ENCODE results near the gene PPP1R13L. TPM values are rescaled to one million over a fixed set of nuclear protein-coding genes. Genes with fewer than 3 reads are reported as not detected.

The PPP1R13L gene
- total RNA-seq, 1 experiment from 2014 or later, result 27.5 TPM

- no peaks in the 10 kb centered on the region for H3K9me3 Mint-ChIP-seq
- H3K4me1 Mint-ChIP-seq, result peaks cover 23% of the 10 kb centered on the region
- peaks cover 15% of the 10 kb centered on the region for H3K36me3 Mint-ChIP-seq
- H3K27me3 Mint-ChIP-seq (ENCODE audit: low read depth), result peaks cover 7% of the 10 kb centered on the region; the same call in 1 of the 2 replicates
- CTCF ChIA-PET, result interaction anchor here (0.7 to 5.9 kb wide), 19 partner anchors 9 to 236 kb away, joined by 3 to 67 read pairs (median 5); partner anchors contain the start of genes ERCC1 and FOSB
- peak overlapping the region; percentile 96 for H3K4me3 Mint-ChIP-seq
- peak overlapping the region; percentile 99 for H3K27ac Mint-ChIP-seq
- ATAC-seq, result peak; percentile 32
- POLR2A ChIA-PET, result interaction anchor here (0.9 to 1.4 kb wide), 5 partner anchors 9 to 314 kb away, joined by 3 to 4 read pairs (median 3); partner anchors contain the start of gene FOSB
- DNase-seq (ENCODE audit: low spot score), result peak; percentile 93
- TF ChIP-seq ZNF121 (CRISPR knock-in tag; IDR thresholded peaks at IDR 0.05) (no peak; the same call in 1 of the 2 replicates), ERG (CRISPR knock-in tag; IDR thresholded peaks at IDR 0.05) (no peak), USF1 (CRISPR knock-in tag; IDR thresholded peaks at IDR 0.05) (0 out of 2 replicates have a peak, but pooled peaks have one; percentile 15), ATF3 (CRISPR knock-in tag; conservative IDR thresholded peaks at IDR 0.05) (no peak), TCF7 (CRISPR knock-in tag; IDR thresholded peaks at IDR 0.05; ENCODE audit: low read depth) (no peak), CTCF (IDR thresholded peaks at IDR 0.05) (no peak), ZNF671 (CRISPR knock-in tag; IDR thresholded peaks at IDR 0.05) (0 out of 2 replicates have a peak, but pooled peaks have one; percentile 17), ETV6 (CRISPR knock-in tag; IDR thresholded peaks at IDR 0.05) (no peak), ZNF138 (CRISPR knock-in tag; conservative IDR thresholded peaks at IDR 0.05) (no peak), ZBTB43 (CRISPR knock-in tag; IDR thresholded peaks at IDR 0.05) (no peak), JUN (CRISPR knock-in tag; IDR thresholded peaks at IDR 0.05) (no peak), ZNF281 (CRISPR knock-in tag; IDR thresholded peaks at IDR 0.05) (no peak), ZNF317 (CRISPR knock-in tag; IDR thresholded peaks at IDR 0.05; ENCODE audit: borderline replicate concordance, low read depth) (no peak), FOXK1 (CRISPR knock-in tag; IDR thresholded peaks at IDR 0.05) (peak; percentile 52; the same call in 1 of the 2 replicates), ZNF423 (CRISPR knock-in tag; IDR thresholded peaks at IDR 0.05) (no peak), NFE2L1 (CRISPR knock-in tag; IDR thresholded peaks at IDR 0.05) (0 out of 2 replicates have a peak, but pooled peaks have one; percentile 45), ZNF396 (CRISPR knock-in tag; IDR thresholded peaks at IDR 0.05; ENCODE audit: borderline replicate concordance) (no peak), RORB (CRISPR knock-in tag; IDR thresholded peaks at IDR 0.05) (no peak), GTF2I (CRISPR knock-in tag; conservative IDR thresholded peaks at IDR 0.05) (no peak), CBFB (CRISPR knock-in tag; IDR thresholded peaks at IDR 0.05; ENCODE audit: low read depth) (no peak), E2F5 (CRISPR knock-in tag; IDR thresholded peaks at IDR 0.05) (no peak), USF2 (CRISPR knock-in tag; IDR thresholded peaks at IDR 0.05) (no peak; the same call in 1 of the 2 replicates), MLX (CRISPR knock-in tag; IDR thresholded peaks at IDR 0.05) (no peak), ATF2 (CRISPR knock-in tag; IDR thresholded peaks at IDR 0.05; ENCODE audit: borderline replicate concordance, low read depth) (no peak)
Observed at GRCh38 chr19:45405435-45406225, 761 bp upstream of the PPP1R13L start.

All from WTC11 (cell line).